DND-41 (cell line): ENCODE results near the gene SIRT6.

Experiments
- ATAC-seq: fragments of 200-7000 bp; cut with Tn5 transposase; 3 replicates; pipeline ENCODE4 v1.9.1; 2021; ENCODE audit warnings: low read depth; ENCODE audit not compliant: insufficient read depth
- DNase-seq: peaks from one replicate; pipeline ENCODE4 v3.0.0-alpha.2; 2020
- H2AFZ ChIP-seq: 2 replicates; pipeline ENCODE4 v1.6.0; 2012; ENCODE audit warnings: low read depth, low read length
- H3K27ac ChIP-seq: 2 replicates; pipeline ENCODE4 v1.5.1; 2012; ENCODE audit warnings: low read length, inconsistent platforms
- H3K27me3 ChIP-seq: fragments of 200-600 bp; sonication (generic); 2 replicates; pipeline ENCODE4 v1.6.0; 2012; ENCODE audit warnings: low read length, mild to moderate bottlenecking, inconsistent platforms; ENCODE audit not compliant: insufficient read depth, poor library complexity
- H3K36me3 ChIP-seq: 2 replicates; pipeline ENCODE4 v1.5.1; 2012; ENCODE audit warnings: low read length, inconsistent platforms; ENCODE audit not compliant: insufficient read depth
- H3K4me1 ChIP-seq: 2 replicates; pipeline ENCODE4 v1.5.1; 2012; ENCODE audit warnings: mild to moderate bottlenecking, low read length; ENCODE audit not compliant: insufficient read depth
- H3K4me2 ChIP-seq: 2 replicates; pipeline ENCODE4 v1.6.0; 2012; ENCODE audit warnings: mild to moderate bottlenecking, moderate library complexity, low read length, inconsistent platforms; ENCODE audit not compliant: insufficient read depth
- H3K4me3 ChIP-seq, 2 experiments: fragments of 200-600 bp in 1 of 2; shearing (Covaris generic) in 1 of 2; 2 replicates each; pipeline ENCODE4 v1.5.1; 2012 to 2016; ENCODE audit warnings: inconsistent platforms in 2 of 2, low read length in 2 of 2, mild to moderate bottlenecking in 2 of 2, low read depth in 1 of 2, moderate library complexity in 1 of 2
- H3K79me2 ChIP-seq: 2 replicates; pipeline ENCODE4 v1.6.0; 2012; ENCODE audit warnings: low read length, inconsistent platforms; ENCODE audit not compliant: insufficient read depth
- H3K9ac ChIP-seq: 2 replicates; pipeline ENCODE4 v1.6.0; 2012; ENCODE audit warnings: low read depth, mild to moderate bottlenecking, inconsistent platforms, low read length, moderate library complexity
- H3K9me3 ChIP-seq: 2 replicates; pipeline ENCODE4 v1.5.1; 2012; ENCODE audit warnings: low read length, moderate library complexity, mild to moderate bottlenecking, inconsistent platforms; ENCODE audit not compliant: insufficient read depth, severe bottlenecking
- H4K20me1 ChIP-seq: 2 replicates; pipeline ENCODE4 v1.6.0; 2012; ENCODE audit warnings: low read length; ENCODE audit not compliant: insufficient read depth
- EZH2 ChIP-seq: IDR thresholded peaks from 3 replicates; pipeline ENCODE4 v1.6.1; 2012; ENCODE audit warnings: borderline replicate concordance, low read depth, mild to moderate bottlenecking, moderate library complexity, low read length, inconsistent platforms; ENCODE audit not compliant: severe bottlenecking
- TF ChIP-seq, protein P1 (sequence below): IDR thresholded peaks from 2 replicates; pipeline ENCODE4 v1.5.1; 2012; ENCODE audit warnings: borderline replicate concordance, low read length, moderate library complexity, mild to moderate bottlenecking; ENCODE audit not compliant: poor library complexity, severe bottlenecking; ENCODE audit errors: extremely low read depth

Gene SIRT6

DNA sequence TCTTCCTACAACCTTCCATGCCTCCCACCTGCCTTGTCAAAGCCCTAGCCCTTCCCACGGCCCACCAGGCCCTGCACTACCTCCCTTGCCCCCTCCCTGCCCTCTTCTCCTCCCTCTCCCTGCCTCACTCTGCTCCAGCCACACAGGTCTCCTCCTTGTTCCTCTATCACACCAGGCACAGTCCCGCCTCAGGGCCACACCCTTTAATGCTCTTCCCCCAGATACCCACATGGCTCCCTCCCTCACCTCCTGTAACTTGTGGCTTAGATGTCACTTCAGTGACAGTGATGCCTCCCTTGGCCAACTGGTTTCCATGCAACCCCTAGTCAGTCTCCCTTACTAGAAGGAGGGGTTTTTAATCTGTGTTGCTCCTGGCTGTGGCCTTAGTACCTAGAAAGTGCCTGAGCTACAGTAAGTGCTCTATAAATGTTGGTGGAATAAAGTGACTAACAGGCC lies 1.3 kb downstream of the SIRT6 start:
- no peaks in the 10 kb centered on the region for H3K9me3 ChIP-seq
- H3K27ac ChIP-seq = peak overlapping the region; percentile 2; the same call in 1 of the 2 replicates
- no peaks in the 10 kb centered on the region for H3K27me3 ChIP-seq
- peak overlapping the region; percentile 94 for H3K9ac ChIP-seq
- H3K79me2 ChIP-seq = peaks cover 25% of the 10 kb centered on the region
- no peaks in the 10 kb centered on the region; the same call in 1 of the 2 replicates for H4K20me1 ChIP-seq
- ATAC-seq (no peak), DNase-seq (no peak)
- H3K4me2 ChIP-seq = peak overlapping the region; percentile 98
- no peak overlapping the region for H2AFZ ChIP-seq
- H3K4me1 ChIP-seq = peaks cover 28% of the 10 kb centered on the region
- TF ChIP-seq EZH2 = no peak
- TF ChIP-seq, protein P1, sequence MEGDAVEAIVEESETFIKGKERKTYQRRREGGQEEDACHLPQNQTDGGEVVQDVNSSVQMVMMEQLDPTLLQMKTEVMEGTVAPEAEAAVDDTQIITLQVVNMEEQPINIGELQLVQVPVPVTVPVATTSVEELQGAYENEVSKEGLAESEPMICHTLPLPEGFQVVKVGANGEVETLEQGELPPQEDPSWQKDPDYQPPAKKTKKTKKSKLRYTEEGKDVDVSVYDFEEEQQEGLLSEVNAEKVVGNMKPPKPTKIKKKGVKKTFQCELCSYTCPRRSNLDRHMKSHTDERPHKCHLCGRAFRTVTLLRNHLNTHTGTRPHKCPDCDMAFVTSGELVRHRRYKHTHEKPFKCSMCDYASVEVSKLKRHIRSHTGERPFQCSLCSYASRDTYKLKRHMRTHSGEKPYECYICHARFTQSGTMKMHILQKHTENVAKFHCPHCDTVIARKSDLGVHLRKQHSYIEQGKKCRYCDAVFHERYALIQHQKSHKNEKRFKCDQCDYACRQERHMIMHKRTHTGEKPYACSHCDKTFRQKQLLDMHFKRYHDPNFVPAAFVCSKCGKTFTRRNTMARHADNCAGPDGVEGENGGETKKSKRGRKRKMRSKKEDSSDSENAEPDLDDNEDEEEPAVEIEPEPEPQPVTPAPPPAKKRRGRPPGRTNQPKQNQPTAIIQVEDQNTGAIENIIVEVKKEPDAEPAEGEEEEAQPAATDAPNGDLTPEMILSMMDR = no peak
- H3K36me3 ChIP-seq = peaks cover 26% of the 10 kb centered on the region
- H3K4me3 ChIP-seq = peak overlapping the region; percentile 99 to 100; a peak in 3 of 4 replicates

DNA sequence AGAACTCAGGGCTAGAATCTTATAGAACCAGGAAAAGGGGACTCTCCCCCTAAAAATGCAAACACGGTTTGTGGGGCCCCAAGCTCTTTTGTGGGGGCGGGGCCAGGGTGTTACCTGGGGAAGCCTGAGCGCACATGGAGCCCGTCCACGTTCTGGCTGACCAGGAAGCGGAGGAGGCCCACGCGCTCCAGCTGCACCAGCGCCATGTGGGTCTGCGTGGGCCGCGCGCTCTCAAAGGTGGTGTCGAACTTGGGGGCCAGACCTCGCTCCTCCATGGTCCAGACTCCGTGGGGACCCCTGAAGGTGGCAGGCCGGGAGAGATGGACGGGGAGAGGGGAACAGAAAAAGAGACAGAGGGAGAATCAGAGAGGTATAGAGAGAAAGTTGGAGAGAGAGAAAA lies 3.4 kb downstream of the SIRT6 start:
- DNase-seq = no peak
- Histone ChIP-seq H3K4me3 (no peak overlapping the region), H3K9me3 (no peaks in the 10 kb centered on the region), H4K20me1 (no peaks in the 10 kb centered on the region; the same call in 1 of the 2 replicates), H3K9ac (no peak overlapping the region), H3K27ac (no peak overlapping the region), H3K27me3 (no peaks in the 10 kb centered on the region), H3K4me2 (no peak overlapping the region), H2AFZ (no peak overlapping the region), H3K79me2 (peaks cover 25% of the 10 kb centered on the region), H3K36me3 (peaks cover 34% of the 10 kb centered on the region), H3K4me1 (peaks cover 27% of the 10 kb centered on the region)
- TF ChIP-seq, protein P1 = no peak
- no peak for TF ChIP-seq EZH2
- ATAC-seq = no peak

DNA sequence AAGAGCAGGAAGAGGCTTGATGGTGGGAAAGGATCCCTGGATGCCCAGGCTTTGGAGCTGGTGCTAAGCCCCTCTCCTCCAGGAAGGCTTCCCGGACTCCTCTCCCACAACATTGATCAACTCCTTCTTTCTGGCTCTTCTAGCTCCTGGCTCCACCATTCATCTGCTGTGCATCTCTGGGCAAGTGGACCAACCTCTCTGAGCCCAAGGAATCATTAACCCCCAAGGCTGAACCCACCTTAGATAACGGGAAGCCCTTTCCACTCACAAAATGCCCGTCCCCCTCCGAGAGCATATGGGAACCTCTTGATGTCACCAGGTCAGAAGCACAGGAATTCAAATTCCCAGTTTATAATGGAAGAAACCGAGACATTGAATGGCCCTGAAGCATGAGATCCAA lies 5.2 kb downstream of the SIRT6 start:
- Histone ChIP-seq H3K36me3 (peaks cover 32% of the 10 kb centered on the region), H2AFZ (no peak overlapping the region), H3K4me2 (no peak overlapping the region), H3K79me2 (peaks cover 20% of the 10 kb centered on the region), H3K4me3 (no peak overlapping the region), H3K9ac (no peak overlapping the region), H3K4me1 (peaks cover 18% of the 10 kb centered on the region), H4K20me1 (peaks cover 12% of the 10 kb centered on the region), H3K27ac (no peak overlapping the region), H3K27me3 (no peaks in the 10 kb centered on the region), H3K9me3 (no peaks in the 10 kb centered on the region)
- ATAC-seq = no peak
- no peak for DNase-seq
- TF ChIP-seq, protein P1 = no peak

- TF ChIP-seq, protein P1 = no peak
- TF ChIP-seq EZH2 = no peak
- DNase-seq = no peak
- no peaks in the 10 kb centered on the region for H3K9me3 ChIP-seq
- no peak overlapping the region for H3K27ac ChIP-seq
- no peaks in the 10 kb centered on the region for H3K27me3 ChIP-seq
- H2AFZ ChIP-seq = no peak overlapping the region
- no peak overlapping the region for H3K4me2 ChIP-seq
- no peak for ATAC-seq
- no peak overlapping the region for H3K4me3 ChIP-seq
- H3K36me3 ChIP-seq = peaks cover 26% of the 10 kb centered on the region
- H3K4me1 ChIP-seq = peaks cover 4% of the 10 kb centered on the region; the same call in 1 of the 2 replicates
- peaks cover 4% of the 10 kb centered on the region; the same call in 1 of the 2 replicates for H3K79me2 ChIP-seq
- peaks cover 12% of the 10 kb centered on the region for H4K20me1 ChIP-seq
- no peak overlapping the region for H3K9ac ChIP-seq
Measured at GRCh38 chr19:4175669-4175931, 6.8 kb downstream of the SIRT6 start.
